SH-SY5Y (cell line): Measurements from ENCODE around the gene ANKRD50.

Experiments used
- GATA2 ChIP-seq: IDR thresholded peaks from 2 replicates; pipeline ENCODE4 v1.6.1; 2011; ENCODE audit warnings: mild to moderate bottlenecking, low read depth, low read length
- GATA3 ChIP-seq: IDR thresholded peaks from 2 replicates; pipeline ENCODE4 v1.6.1; 2011; ENCODE audit warnings: low read depth, mild to moderate bottlenecking, low read length, moderate library complexity

DNA sequence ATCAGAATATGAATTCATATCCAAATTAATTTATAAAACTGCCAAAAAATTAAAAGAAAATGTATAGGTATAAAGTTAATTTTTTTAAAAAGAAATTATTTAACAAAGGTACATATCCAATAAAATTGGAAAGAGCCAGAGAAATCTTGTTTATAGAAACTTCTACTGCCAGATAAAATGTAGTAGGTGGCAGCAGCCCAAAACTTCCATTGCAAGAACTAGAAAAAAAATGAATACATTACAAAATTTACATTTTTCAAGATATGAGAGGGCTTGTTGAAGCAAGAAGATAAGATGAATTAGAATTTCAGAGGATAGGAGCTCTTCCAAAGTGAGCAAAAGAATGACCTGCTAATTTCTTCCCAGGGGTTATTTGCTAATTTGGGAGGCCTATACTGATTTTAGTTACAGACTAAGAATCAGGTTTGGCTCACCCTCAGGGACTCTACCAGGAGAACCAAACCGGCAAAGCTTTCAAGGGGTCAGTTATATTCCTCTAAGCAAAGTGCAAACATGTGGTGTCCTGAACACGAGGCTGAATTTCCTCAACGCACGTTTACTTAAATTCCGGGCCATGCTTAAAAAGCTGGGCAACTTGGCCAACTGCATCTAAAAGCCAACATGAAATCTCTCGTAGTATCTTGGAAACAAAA, 17.5 kb downstream of the ANKRD50 start:
- no peak for TF ChIP-seq GATA2
- no peak for TF ChIP-seq GATA3
